ENCODE data around the gene CARD14. TPM values are rescaled to one million over a fixed set of nuclear protein-coding genes. Genes with fewer than 3 reads are reported as not detected.

CARD14 gene
- total and polyA plus RNA-seq, 2 of the 13 experiments (the other 11 are each of a cell fraction or from before 2014, with no cell fraction given) = 0.11 TPM; not detected in 1

GRCh38 chr17:80195671-80196529, 26.1 kb downstream of the CARD14 start (continued):
- TF ChIP-seq NFE2 (CRISPR knock-in tag; IDR thresholded peaks at IDR 0.05) = no peak
- TF ChIP-seq NFAT5 (CRISPR knock-in tag; IDR thresholded peaks at IDR 0.05) = no peak
- no peak for TF ChIP-seq ZNF33B (CRISPR knock-in tag; IDR thresholded peaks at IDR 0.05)
- no peak for TF ChIP-seq RBM22 (optimal IDR thresholded peaks at IDR 0.05; ENCODE audit: low read length)
- TF ChIP-seq, protein P1, sequence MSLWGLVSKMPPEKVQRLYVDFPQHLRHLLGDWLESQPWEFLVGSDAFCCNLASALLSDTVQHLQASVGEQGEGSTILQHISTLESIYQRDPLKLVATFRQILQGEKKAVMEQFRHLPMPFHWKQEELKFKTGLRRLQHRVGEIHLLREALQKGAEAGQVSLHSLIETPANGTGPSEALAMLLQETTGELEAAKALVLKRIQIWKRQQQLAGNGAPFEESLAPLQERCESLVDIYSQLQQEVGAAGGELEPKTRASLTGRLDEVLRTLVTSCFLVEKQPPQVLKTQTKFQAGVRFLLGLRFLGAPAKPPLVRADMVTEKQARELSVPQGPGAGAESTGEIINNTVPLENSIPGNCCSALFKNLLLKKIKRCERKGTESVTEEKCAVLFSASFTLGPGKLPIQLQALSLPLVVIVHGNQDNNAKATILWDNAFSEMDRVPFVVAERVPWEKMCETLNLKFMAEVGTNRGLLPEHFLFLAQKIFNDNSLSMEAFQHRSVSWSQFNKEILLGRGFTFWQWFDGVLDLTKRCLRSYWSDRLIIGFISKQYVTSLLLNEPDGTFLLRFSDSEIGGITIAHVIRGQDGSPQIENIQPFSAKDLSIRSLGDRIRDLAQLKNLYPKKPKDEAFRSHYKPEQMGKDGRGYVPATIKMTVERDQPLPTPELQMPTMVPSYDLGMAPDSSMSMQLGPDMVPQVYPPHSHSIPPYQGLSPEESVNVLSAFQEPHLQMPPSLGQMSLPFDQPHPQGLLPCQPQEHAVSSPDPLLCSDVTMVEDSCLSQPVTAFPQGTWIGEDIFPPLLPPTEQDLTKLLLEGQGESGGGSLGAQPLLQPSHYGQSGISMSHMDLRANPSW (CRISPR knock-in tag; IDR thresholded peaks at IDR 0.05; ENCODE audit: borderline replicate concordance) = no peak
- no peak for TF ChIP-seq ZNF713 (CRISPR knock-in tag; IDR thresholded peaks at IDR 0.05)
- no peak for TF ChIP-seq RFXANK (CRISPR knock-in tag; IDR thresholded peaks at IDR 0.05)
- no peak for TF ChIP-seq ZNF883 (CRISPR knock-in tag; IDR thresholded peaks at IDR 0.05; ENCODE audit: not compliant biosample characterization)
- TF ChIP-seq RAD21 (CRISPR knock-in tag; IDR thresholded peaks at IDR 0.05) = peak; percentile 90
- TF ChIP-seq ZFP90 (CRISPR knock-in tag; IDR thresholded peaks at IDR 0.05; ENCODE audit: borderline replicate concordance) = no peak
- no peak for TF ChIP-seq PRDM15 (CRISPR knock-in tag; IDR thresholded peaks at IDR 0.05)
- TF ChIP-seq ZNF674 (CRISPR knock-in tag; IDR thresholded peaks at IDR 0.05; ENCODE audit: low read depth) = no peak
- 0 out of 2 replicates have a peak, but pooled peaks have one; percentile 43 for TF ChIP-seq ZNF782 (CRISPR knock-in tag; IDR thresholded peaks at IDR 0.05; ENCODE audit: borderline replicate concordance)
- no peak for TF ChIP-seq ZBTB42 (CRISPR knock-in tag; IDR thresholded peaks at IDR 0.05)
- TF ChIP-seq ZNF761 (CRISPR knock-in tag; conservative IDR thresholded peaks at IDR 0.05) = no peak
